Endothelial cell of umbilical vein (primary cell): ENCODE data around the gene IL22RA1. TPM values are rescaled to one million over a fixed set of nuclear protein-coding genes. Genes with fewer than 3 reads are reported as not detected.

Experiments used
- BruUV-seq: library from RNA; stranded (reverse); fragments of 400-500 nt; replicated peaks from 2 replicates; lab custom pipeline; 2021; lab: Mats Ljungman, UMichigan
- CTCF ChIA-PET: fragments of 300-600, 350-600 bp; sonication (Branson Sonifier 250); formaldehyde crosslinking; loops from one replicate; lab custom pipeline; 2021; ENCODE audit warnings: antibody characterized with exemption, inconsistent platforms; lab: Charles Lee
- POLR2A ChIA-PET: fragments of 300-600, 350-600 bp; sonication (Branson Sonifier 250); formaldehyde crosslinking; loops from one replicate; lab custom pipeline; 2021; ENCODE audit warnings: antibody characterized with exemption, inconsistent platforms; lab: Charles Lee
- DNase-seq: peaks from one replicate; pipeline ENCODE4 v3.0.0-alpha.2; 2011; ENCODE audit warnings: low read depth, low spot score
- FAIRE-seq: peaks from 2 replicates; lab custom pipeline; 2011; peaks lifted over from hg19 to GRCh38; lab: Jason Lieb, UNC
- H2AFZ ChIP-seq: 2 replicates; pipeline ENCODE4 v1.6.0; 2012; ENCODE audit warnings: low read depth, low read length, control low read depth, inconsistent platforms
- H3K27ac ChIP-seq: 2 replicates; pipeline ENCODE4 v1.5.1; 2011; ENCODE audit warnings: low read depth, mild to moderate bottlenecking, control low read depth, low read length, moderate library complexity; ENCODE audit not compliant: insufficient read depth
- H3K27me3 ChIP-seq, 2 experiments: 2 replicates each; pipeline versions ENCODE4 v1.6.0 to v1.6.1; 2011; ENCODE audit warnings: low read length in 2 of 2, mixed read lengths in 1 of 2; ENCODE audit not compliant: control insufficient read depth in 2 of 2, insufficient read depth in 2 of 2
- H3K36me3 ChIP-seq, 2 experiments: 2 replicates in 1 of 2; 3 replicates in 1 of 2; pipeline ENCODE4 v1.5.1; 2011; ENCODE audit warnings: low read length in 2 of 2, mild to moderate bottlenecking in 1 of 2, moderate library complexity in 1 of 2; ENCODE audit not compliant: control insufficient read depth in 2 of 2, insufficient read depth in 2 of 2; ENCODE audit errors: extremely low read depth in 1 of 2
- H3K4me1 ChIP-seq: 3 replicates; pipeline ENCODE4 v1.5.1; 2011; ENCODE audit warnings: mild to moderate bottlenecking, low read length; ENCODE audit not compliant: control insufficient read depth, insufficient read depth; ENCODE audit errors: extremely low read depth
- H3K4me2 ChIP-seq: 2 replicates; pipeline ENCODE4 v1.6.1; 2011; ENCODE audit warnings: low read length, control low read depth, mixed read lengths; ENCODE audit not compliant: insufficient read depth
- H3K4me3 ChIP-seq, 3 experiments: fragments of 200-600 bp in 1 of 3; sonication (generic), shearing (Covaris generic) in 1 of 3; replicated peaks in 1 of 3; 2 replicates each; pipeline ENCODE4 v1.5.1; 2011 to 2016; ENCODE audit warnings: control low read depth in 3 of 3, low read length in 3 of 3, mild to moderate bottlenecking in 2 of 3, inconsistent platforms in 1 of 3, low read depth in 1 of 3, moderate library complexity in 1 of 3; ENCODE audit not compliant: insufficient read depth in 1 of 3
- H3K79me2 ChIP-seq: 2 replicates; pipeline ENCODE4 v1.6.0; 2012; ENCODE audit warnings: low read length, inconsistent platforms; ENCODE audit not compliant: control insufficient read depth, insufficient read depth
- H3K9ac ChIP-seq: replicated peaks from 2 replicates; pipeline ENCODE3; 2011; ENCODE audit warnings: low read length, control low read depth; ENCODE audit not compliant: insufficient read depth; ENCODE audit errors: extremely low read depth
- H3K9me1 ChIP-seq: replicated peaks from 3 replicates; pipeline ENCODE4 v1.6.0; 2011; ENCODE audit warnings: mild to moderate bottlenecking, low read length; ENCODE audit not compliant: control insufficient read depth, insufficient read depth; ENCODE audit errors: extremely low read depth
- H3K9me3 ChIP-seq: replicated peaks from 2 replicates; pipeline ENCODE4 v1.5.1; 2012; ENCODE audit warnings: low read length, inconsistent platforms; ENCODE audit not compliant: control insufficient read depth, insufficient read depth
- H4K20me1 ChIP-seq: replicated peaks from 2 replicates; pipeline ENCODE3; 2011; ENCODE audit warnings: mild to moderate bottlenecking, low read length; ENCODE audit not compliant: control insufficient read depth, insufficient read depth; ENCODE audit errors: extremely low read depth
- EZH2 ChIP-seq: IDR thresholded peaks from 2 replicates; pipeline ENCODE4 v1.6.1; 2012; ENCODE audit warnings: borderline replicate concordance, low read depth, mild to moderate bottlenecking, moderate library complexity, low read length, inconsistent platforms; ENCODE audit not compliant: severe bottlenecking
- FOS ChIP-seq: IDR thresholded peaks from 2 replicates; pipeline ENCODE4 v1.6.1; 2011; ENCODE audit warnings: mild to moderate bottlenecking, low read length, moderate library complexity, borderline replicate concordance; ENCODE audit not compliant: insufficient read depth
- GATA2 ChIP-seq: IDR thresholded peaks from 2 replicates; pipeline ENCODE4 v1.7.0; 2011; ENCODE audit warnings: low read depth, mild to moderate bottlenecking, moderate library complexity, mixed read lengths, low read length; ENCODE audit not compliant: insufficient read length, insufficient read depth
- JUN ChIP-seq: IDR thresholded peaks from 2 replicates; pipeline ENCODE4 v1.6.1; 2011; ENCODE audit warnings: borderline replicate concordance, low read depth; ENCODE audit not compliant: insufficient read length, insufficient read depth
- MYC ChIP-seq: IDR thresholded peaks from one replicate; pipeline ENCODE4 v1.6.1; 2011; ENCODE audit warnings: mild to moderate bottlenecking, low read depth, low read length
- POLR2A ChIP-seq: IDR thresholded peaks from 2 replicates; pipeline ENCODE4 v1.6.1; 2012; ENCODE audit warnings: low read depth, mild to moderate bottlenecking, control low read depth, low read length
- POLR2AphosphoS5 ChIP-seq: IDR thresholded peaks from 2 replicates; pipeline ENCODE4 v1.6.1; 2012; ENCODE audit warnings: low read depth, mild to moderate bottlenecking, control low read depth, low read length, moderate library complexity; ENCODE audit not compliant: insufficient read depth
- dilution Hi-C: fragments of 300-500 bp; cut with MboI; formaldehyde crosslinking; loops from one replicate; pipeline ENCODE4 v1.15.0; 2019; ENCODE audit warnings: low sequenced_read_pairs; ENCODE audit not compliant: extremely low pct_ligation_motif_present
- intact Hi-C: fragments of 100-400 bp; cut with micrococcal nuclease; formaldehyde crosslinking; loops from one replicate; pipeline ENCODE4 v1.10.0; 2022
- polyA plus RNA-seq, 4 experiments: library from polyadenylated mRNA; depleted of rRNA in 3 of 4; stranded (reverse) in 3 of 4; unstranded in 1 of 4; fragments of >200 nt; gene quantifications; 2 replicates each; pipeline versions ENCODE4 v1.2.1 to v1.2.3, GENCODE V29; 2011 to 2012; ENCODE audit warnings: missing spikeins in 1 of 4
- total RNA-seq: library from RNA; stranded (reverse); gene quantifications from 2 replicates; pipeline ENCODE4 v1.2.3, GENCODE V29; 2021
- TF ChIP-seq, protein P1 (sequence below), 2 donors: IDR thresholded peaks; 1 replicate in 1 of 2; 2 replicates in 1 of 2; pipeline ENCODE4 v1.5.1; 2011; ENCODE audit warnings: low read length in 2 of 2, mild to moderate bottlenecking in 2 of 2, moderate library complexity in 2 of 2, control low read depth in 1 of 2, inconsistent platforms in 1 of 2, low read depth in 1 of 2; ENCODE audit not compliant: insufficient read depth in 1 of 2; ENCODE audit errors: extremely low read depth in 1 of 2
- TF ChIP-seq, protein P2 (sequence below): IDR thresholded peaks from 2 replicates; pipeline ENCODE4 v1.6.1; 2011; ENCODE audit not compliant: insufficient read depth, insufficient read length

IL22RA1 gene
- total and polyA plus RNA-seq, 2 donors (not counting 3 experiments of a cell fraction or from before 2014, with no cell fraction given) = not detected

DNA sequence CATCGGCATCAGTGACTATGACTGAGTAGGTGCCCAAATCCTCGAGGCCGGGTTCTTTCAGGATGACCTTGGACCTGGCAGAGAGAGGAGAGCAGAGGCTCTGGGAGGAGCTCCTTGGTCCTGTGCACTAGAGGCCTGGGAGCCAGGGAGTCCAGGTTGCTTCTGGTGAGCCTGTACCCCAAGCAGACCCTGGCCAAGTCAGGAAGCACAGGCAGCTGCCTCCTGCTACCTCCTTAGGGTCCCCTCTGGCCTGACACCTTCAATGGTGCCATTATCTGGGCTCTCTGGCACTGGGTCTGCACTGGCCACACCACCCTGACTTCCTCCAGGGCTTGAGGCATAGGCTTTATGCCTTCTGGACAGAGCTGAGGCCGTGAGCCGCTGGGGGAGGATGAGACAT lies 68.7 kb downstream of the IL22RA1 start:
- ChIA-PET POLR2A (no interaction called here), CTCF (interaction anchor here (0.5 to 1.1 kb wide), 3 partner anchors 38 to 556 kb away, joined by 3 to 5 read pairs (median 3); partner anchors contain the start of gene MYOM3)
- Histone ChIP-seq H4K20me1 (no peaks in the 10 kb centered on the region), H3K9ac (no peak overlapping the region), H3K9me1 (no peaks in the 10 kb centered on the region), H3K4me1 (no peaks in the 10 kb centered on the region), H3K4me3 (no peak overlapping the region), H3K9me3 (no peaks in the 10 kb centered on the region), H3K27ac (no peak overlapping the region), H3K79me2 (no peaks in the 10 kb centered on the region), H2AFZ (no peak overlapping the region), H3K4me2 (no peak overlapping the region), H3K36me3 (no peaks in the 10 kb centered on the region), H3K27me3 (peaks cover 0 to 3% of the 10 kb centered on the region in 2 experiments)
- dilution Hi-C loops = no loop called here
- FAIRE-seq (no peak), DNase-seq (no peak)
- no peak for TF ChIP-seq EZH2
- TF ChIP-seq POLR2A = no peak
- intact Hi-C loops = loop anchor here (5.0 kb wide), 1 partner anchor 563 kb away; no protein-coding TSS in a partner anchor
- no TSS peak for BruUV-seq

DNA sequence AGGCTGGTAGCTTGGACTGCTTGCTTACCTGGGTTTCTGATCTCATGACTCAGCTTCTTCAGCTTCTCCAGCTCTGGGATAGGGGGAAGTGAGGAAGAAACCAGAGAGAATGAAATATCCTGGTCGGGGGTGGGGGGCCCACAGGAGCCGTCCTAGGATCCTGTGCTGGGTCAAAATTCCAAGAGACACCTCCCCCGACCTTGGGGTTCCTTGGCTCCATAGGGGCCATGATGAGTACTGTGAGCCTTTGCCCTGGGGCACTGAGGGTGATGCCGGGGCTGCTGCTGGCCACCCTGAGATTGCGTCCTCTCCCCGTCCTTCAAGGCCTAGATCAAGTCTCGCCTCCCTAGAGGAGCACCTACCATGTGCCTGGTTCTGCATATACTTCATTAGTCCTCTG lies 71.0 kb downstream of the IL22RA1 start:
- Histone ChIP-seq H3K79me2 (no peaks in the 10 kb centered on the region), H3K4me3 (no peak overlapping the region), H3K9me1 (no peaks in the 10 kb centered on the region), H3K27me3 (peaks cover 0 to 3% of the 10 kb centered on the region in 2 experiments), H3K4me1 (no peaks in the 10 kb centered on the region), H3K4me2 (no peak overlapping the region), H3K27ac (no peak overlapping the region), H4K20me1 (no peaks in the 10 kb centered on the region), H2AFZ (no peak overlapping the region), H3K9ac (no peak overlapping the region), H3K9me3 (no peaks in the 10 kb centered on the region), H3K36me3 (no peaks in the 10 kb centered on the region)
- DNase-seq = no peak
- no peak for FAIRE-seq
- TF ChIP-seq POLR2A = no peak
- TF ChIP-seq MYC = no peak
- TF ChIP-seq, protein P1, sequence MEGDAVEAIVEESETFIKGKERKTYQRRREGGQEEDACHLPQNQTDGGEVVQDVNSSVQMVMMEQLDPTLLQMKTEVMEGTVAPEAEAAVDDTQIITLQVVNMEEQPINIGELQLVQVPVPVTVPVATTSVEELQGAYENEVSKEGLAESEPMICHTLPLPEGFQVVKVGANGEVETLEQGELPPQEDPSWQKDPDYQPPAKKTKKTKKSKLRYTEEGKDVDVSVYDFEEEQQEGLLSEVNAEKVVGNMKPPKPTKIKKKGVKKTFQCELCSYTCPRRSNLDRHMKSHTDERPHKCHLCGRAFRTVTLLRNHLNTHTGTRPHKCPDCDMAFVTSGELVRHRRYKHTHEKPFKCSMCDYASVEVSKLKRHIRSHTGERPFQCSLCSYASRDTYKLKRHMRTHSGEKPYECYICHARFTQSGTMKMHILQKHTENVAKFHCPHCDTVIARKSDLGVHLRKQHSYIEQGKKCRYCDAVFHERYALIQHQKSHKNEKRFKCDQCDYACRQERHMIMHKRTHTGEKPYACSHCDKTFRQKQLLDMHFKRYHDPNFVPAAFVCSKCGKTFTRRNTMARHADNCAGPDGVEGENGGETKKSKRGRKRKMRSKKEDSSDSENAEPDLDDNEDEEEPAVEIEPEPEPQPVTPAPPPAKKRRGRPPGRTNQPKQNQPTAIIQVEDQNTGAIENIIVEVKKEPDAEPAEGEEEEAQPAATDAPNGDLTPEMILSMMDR (IDR thresholded peaks at IDR 0.05; ENCODE audit: extremely low read depth in 1 of 2, insufficient read depth in 1 of 2, low read depth in 1 of 2, low read length in 2 of 2) = no peak
- TF ChIP-seq, protein P2, sequence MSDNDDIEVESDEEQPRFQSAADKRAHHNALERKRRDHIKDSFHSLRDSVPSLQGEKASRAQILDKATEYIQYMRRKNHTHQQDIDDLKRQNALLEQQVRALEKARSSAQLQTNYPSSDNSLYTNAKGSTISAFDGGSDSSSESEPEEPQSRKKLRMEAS = no peak
- no peak for TF ChIP-seq GATA2
- no peak for TF ChIP-seq JUN
- no peak for TF ChIP-seq FOS
- TF ChIP-seq POLR2AphosphoS5 = no peak
- no peak for TF ChIP-seq EZH2
- dilution Hi-C loops = no loop called here
- POLR2A ChIA-PET = interaction anchor here (1.2 kb wide), 1 partner anchor 37 kb away, joined by 3 read pairs; no protein-coding TSS in a partner anchor
- CTCF ChIA-PET = interaction anchor here (0.5 to 3.5 kb wide), 21 partner anchors 8 to 320 kb away, joined by 3 to 45 read pairs (median 5); partner anchors contain the start of genes IL22RA1 and MYOM3
- intact Hi-C loops = loop anchor here (1.0 to 5.0 kb wide), 5 partner anchors 40 to 565 kb away; partner anchors contain the start of gene MYOM3
- no TSS peak for BruUV-seq
